Measurements from ENCODE around the gene PREPL.

GRCh38 chr2:44333994-44334393, 27.3 kb downstream of the PREPL start:
- TF ChIP-seq CTCF (IDR thresholded peaks at IDR 0.05; ENCODE audit: borderline replicate concordance, extremely low read depth, low read length, poor library complexity, severe bottlenecking) (no peak), EZH2 (IDR thresholded peaks at IDR 0.05; ENCODE audit: borderline replicate concordance, low read depth, low read length, severe bottlenecking) (no peak)
